ENCODE data around the gene SPECC1.
A peak's percentile ranks its signal among the peaks of the same experiment; 100 is the strongest.

The SPECC1 gene

GRCh38 chr17:20284570-20285295 lies 275.6 kb downstream of the SPECC1 start:
- no peak overlapping the region for H3K4me3 ChIP-seq (ENCODE audit: low read depth, low read length)
- peak; percentile 18 for DNase-seq (ENCODE audit: low read depth)
- no peak for TF ChIP-seq CTCF (IDR thresholded peaks at IDR 0.05; ENCODE audit: control insufficient read depth, extremely low read depth, insufficient read depth)

GRCh38 chr17:20289984-20290383 lies 280.8 kb downstream of the SPECC1 start:
- H3K4me3 ChIP-seq (ENCODE audit: low read depth, low read length) = no peak overlapping the region
- no peak for DNase-seq (ENCODE audit: low read depth)
- TF ChIP-seq CTCF (IDR thresholded peaks at IDR 0.05; ENCODE audit: control insufficient read depth, extremely low read depth, insufficient read depth) = no peak

GRCh38 chr17:20291853-20292252 lies 282.7 kb downstream of the SPECC1 start:
- peak; percentile 85 for DNase-seq (ENCODE audit: low read depth)

GRCh38 chr17:20293501-20293900 lies 284.3 kb downstream of the SPECC1 start:
- no peak for DNase-seq (ENCODE audit: low read depth)

More at GRCh38 chr17:20291853-20292252, 282.7 kb downstream of the SPECC1 start:
- no peak for TF ChIP-seq CTCF (IDR thresholded peaks at IDR 0.05; ENCODE audit: control insufficient read depth, extremely low read depth, insufficient read depth)
- no peak overlapping the region for H3K4me3 ChIP-seq (ENCODE audit: low read depth, low read length)

GRCh38 chr17:20294120-20294519 lies 285.0 kb downstream of the SPECC1 start:
- no peak for DNase-seq (ENCODE audit: low read depth)
- TF ChIP-seq CTCF (IDR thresholded peaks at IDR 0.05; ENCODE audit: control insufficient read depth, extremely low read depth, insufficient read depth) = no peak
- no peak overlapping the region for H3K4me3 ChIP-seq (ENCODE audit: low read depth, low read length)

More at GRCh38 chr17:20293501-20293900, 284.3 kb downstream of the SPECC1 start:
- TF ChIP-seq CTCF (IDR thresholded peaks at IDR 0.05; ENCODE audit: control insufficient read depth, extremely low read depth, insufficient read depth) = no peak
- no peak overlapping the region for H3K4me3 ChIP-seq (ENCODE audit: low read depth, low read length)

GRCh38 chr17:20299013-20299412 lies 289.9 kb downstream of the SPECC1 start:
- no peak for DNase-seq (ENCODE audit: low read depth)
- H3K4me3 ChIP-seq (ENCODE audit: low read depth, low read length) = no peak overlapping the region
- TF ChIP-seq CTCF (IDR thresholded peaks at IDR 0.05; ENCODE audit: control insufficient read depth, extremely low read depth, insufficient read depth) = no peak

GRCh38 chr17:20300436-20300934 lies 291.3 kb downstream of the SPECC1 start:
- H3K4me3 ChIP-seq (ENCODE audit: low read depth, low read length) = no peak overlapping the region
- TF ChIP-seq CTCF (IDR thresholded peaks at IDR 0.05; ENCODE audit: control insufficient read depth, extremely low read depth, insufficient read depth) = no peak
- DNase-seq (ENCODE audit: low read depth) = no peak
